Nucleus accumbens (tissue), 56 donors: ENCODE data around the gene ELP5.
"Not testable (repeated sequence)": the region's sequence is repeated elsewhere in the genome, so short reads cannot be mapped to it uniquely, and the experiment has no call there.

ENCODE experiments used
- DNase-seq, 56 donors: peaks; one replicate each; lab custom pipeline; 2025; lab: John Stamatoyannopoulos, UW

Gene ELP5

DNA sequence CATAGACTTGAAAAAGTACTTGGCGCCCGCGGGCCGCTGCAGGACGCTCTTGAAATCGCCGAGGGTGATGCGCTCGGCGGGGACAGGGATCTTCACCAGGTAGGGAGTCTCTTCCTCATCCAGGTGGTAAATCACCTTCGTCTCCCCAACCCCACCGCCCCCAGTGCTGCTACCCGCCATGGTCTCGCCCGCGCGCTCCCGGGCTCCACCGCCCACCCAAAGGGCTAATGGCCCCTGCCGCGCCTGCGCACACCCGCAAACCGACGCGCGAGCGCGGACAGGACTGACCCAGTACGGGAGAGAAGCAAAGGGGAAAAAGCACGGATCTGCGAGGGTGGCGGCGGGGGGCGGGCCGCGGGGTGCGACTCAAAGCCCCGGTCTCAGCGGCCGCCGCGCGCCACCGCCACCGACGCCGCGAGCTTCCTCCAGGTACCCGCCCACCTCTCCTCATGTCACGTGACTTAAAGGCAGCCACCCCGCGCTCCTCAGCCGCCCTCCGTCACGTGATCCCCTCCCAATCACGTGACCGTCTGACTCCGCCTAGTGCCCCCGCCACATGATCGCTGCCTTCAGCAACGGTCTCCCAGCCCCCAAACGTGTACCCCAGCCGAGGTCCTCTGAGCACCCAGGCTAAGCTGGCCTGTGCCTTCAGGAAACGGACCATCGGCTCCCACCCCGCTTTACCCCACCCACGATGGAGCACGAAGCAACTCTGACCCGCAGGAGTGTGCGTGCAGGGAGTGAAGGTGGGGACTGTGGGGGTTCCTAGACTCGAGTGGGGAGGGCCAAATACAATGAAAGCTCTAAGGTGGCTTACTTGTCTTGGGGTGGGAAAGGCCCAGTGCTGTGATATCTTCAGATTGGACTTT is 17.7 kb upstream of the ELP5 start, which contains the start of gene DVL2:
DVL2 (minus strand) TSS at position 435 of the 869 bp plus-strand sequence; CDS start at position 180, 255 bp downstream.
- DNase-seq, result peak; percentile 51 to 98 (median 93)

DNA sequence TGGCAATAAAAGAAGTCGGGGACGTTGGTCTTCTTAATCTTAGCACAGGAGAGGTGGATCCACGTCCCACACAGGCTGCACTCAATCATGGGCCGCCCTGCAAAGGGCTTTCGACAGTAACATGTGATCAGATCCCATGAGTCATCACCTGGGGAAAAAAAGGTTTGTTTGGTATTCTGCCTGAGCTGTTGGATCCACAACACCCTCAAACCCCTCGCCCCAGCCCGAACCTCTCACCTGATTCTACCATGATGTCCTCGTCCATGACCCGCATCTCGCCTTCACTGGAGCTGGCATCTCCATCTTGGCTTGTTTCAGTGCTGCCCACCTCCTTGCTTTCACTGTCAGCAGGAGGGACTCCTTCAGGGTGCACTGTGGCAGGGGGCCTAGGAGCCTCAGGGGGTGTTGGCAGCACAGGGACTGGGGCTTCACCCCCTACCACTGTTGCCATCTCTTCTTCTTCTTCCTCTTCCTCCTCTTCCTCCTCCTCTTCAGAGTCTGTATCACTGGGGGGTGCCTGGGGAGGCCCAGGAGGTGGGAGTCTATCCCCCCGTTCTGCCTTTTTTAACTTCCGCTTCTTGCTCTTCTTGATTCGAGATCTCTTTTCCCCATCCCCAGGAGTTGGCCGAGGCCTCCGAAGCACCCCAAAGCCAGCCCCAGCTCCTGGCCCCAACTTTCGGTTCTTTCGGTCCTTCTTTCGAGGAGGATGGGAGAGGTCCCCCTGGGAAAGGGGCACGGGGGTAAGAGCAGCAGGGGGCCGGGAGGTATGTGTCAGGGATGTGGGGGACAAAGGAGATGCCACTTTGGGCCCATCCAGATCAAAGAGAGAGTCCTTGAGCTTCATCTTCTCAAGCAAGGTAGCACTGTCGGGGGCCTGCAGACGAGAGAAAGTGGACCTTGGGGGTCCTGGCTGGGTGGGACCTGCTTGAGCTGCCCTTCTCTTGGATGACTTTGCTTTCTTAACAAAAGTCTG is 16.0 kb upstream of the ELP5 start:
- DNase-seq, result no peak

DNA sequence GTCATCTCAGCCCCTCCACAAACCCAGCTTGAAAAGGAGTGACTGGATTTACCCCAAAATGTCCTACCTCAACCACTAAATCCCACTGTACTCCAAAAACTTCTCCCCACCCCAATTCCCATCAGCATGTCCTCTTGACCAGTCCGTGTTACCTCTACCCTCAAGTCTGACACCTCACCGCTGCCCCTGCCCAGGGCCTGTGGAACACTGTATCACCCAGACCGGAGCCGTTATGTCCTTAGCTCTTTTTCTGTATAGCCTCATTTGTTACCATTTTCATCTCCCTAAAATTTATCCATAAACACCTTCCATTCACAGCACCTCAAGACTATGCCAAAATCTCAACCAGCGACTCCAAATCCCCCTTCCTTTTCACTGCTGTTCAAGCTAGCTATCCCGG is 15.2 kb upstream of the ELP5 start:
- no peak for DNase-seq

DNA sequence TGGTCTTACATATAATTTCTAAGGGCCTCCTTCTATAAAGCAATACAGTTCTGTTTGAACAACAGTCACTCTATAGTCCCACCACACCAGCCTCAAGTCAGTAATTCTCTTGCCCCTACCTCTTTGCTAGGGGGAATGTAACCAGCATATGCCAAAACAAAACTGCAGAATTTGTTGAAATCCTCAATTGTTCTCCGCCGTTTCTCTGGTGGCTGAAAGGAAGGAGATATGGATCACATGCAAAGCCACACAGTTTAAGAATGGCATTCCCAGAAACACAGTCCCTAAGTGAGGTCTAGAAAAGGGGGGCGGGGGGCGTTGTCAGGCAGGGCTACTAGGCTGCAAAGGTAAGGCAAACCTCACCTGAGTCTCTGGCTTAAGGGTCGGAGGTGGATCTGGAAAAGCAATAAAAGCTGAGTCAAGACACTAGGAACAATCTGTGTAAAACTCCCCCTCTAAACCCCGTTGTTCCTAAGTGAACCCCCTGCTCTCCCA is 14.7 kb upstream of the ELP5 start:
- no peak for DNase-seq

DNA sequence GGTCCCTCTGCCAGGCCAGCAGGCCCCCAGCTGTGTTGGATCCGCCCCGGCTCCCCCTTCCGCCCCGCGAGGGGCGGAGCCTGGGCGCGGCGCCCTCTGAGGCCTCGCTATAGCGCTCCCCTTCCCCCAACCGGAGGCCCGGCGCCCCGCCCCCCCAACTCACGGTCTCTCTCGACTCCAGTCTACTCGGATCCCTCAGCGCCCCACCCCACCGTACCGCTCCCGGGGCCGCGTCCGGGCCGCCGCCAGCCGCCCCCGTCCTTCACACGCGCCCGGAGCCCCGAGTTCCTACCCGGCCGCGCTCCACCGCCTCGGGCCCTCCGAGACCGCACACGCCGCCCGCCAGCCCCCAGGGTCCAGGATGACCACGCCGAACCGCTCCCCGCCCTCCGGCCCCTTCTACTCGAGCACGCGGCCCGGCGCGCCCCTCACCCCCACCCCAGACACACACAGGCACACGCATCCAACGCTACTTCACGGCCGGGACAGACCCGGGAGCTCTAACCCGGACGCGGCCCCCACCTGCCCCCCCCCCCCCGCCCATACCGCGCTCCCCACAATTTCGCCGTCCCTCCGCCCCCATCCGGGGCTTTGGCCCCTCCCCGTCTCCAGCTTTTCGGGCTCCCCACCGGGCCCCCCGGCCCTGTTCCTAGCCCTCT is 14.1 kb upstream of the ELP5 start:
- DNase-seq, result peak in 42 of 56 donors; percentile 28 to 79 (median 54)

DNA sequence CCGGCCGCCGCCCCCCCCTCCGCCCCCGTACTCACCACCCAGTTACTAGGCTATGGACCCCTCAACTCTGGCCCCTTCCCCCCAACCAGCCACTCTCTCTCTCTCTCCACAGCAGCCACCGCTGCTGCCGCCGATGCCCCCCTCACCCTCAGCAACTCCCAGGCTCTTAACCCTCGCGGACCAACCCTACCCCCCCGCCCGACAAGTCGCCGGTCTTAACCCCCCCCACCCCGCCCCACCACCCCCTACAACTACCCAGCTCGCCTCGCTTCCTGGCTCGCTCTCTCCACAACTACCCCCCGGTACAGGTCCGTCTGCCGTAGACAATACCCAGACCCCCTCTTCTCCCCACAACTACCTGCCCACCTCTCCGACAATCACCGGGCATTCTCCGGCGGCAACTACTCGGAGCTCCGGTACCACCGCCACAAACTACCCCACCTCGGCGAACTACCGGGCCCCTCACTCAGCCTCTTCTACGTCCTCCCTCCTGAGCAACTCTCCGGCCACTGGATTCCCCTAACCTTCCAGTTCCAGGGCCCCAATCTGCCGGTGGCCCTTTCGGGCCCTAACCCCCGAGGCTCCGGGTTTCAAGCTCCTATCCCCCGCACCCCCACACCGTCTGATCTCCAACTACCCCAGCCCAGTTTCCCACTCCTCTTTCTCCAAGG is 13.5 kb upstream of the ELP5 start:
- peak in 5 of 56 donors; percentile 31 to 59 (median 49) for DNase-seq

DNA sequence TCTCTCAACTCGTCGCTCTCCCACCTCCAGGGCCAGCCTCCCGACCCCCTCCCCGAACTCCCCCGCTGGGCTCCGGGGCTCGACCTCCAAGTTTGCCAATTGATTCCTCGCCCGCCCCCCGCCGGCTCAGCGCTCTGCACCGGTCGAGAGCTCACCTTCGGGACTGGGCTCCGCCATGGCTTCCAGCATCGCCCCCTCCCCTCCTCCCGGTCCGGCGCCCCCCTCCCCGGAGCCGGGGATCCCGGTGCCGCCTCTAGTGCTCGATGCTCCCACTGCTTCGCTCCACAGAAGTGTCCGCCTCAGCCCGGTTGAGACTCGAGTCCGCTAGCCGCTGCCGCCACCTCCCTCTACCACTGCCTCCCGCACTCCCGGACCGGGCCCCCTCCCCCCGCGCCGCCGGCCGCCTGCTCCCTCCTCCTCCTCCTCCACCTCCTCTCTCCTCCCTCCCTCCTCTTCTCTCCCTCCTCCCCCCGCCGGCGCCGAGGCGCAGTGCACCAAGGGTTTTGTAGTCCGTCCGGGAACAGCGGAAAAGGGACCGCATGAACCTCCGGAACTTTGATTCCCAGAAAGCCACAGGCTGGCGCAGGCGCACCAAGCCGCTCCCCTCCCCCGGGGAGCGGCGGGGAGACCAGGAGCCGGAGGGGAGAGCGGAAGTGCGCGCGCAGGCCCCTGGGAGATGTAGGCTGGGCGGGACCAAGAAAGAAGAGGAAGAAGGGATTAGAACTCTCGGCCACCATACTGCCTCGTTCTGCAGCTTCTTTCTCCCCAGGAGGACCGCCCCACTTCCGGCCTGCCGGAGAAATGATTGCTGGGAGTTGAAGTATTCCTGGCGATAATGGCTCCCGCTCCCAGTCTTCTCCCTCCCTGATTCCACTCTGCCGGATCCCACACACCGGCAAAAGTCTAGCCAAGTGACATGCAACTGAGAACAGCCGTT is 12.7 kb upstream of the ELP5 start, which contains the start of gene PHF23:
PHF23 (minus strand) TSS at position 367 of the 937 bp plus-strand sequence; CDS start at position 189, 178 bp downstream.
- peak; percentile 92 to 100 (median 99) for DNase-seq

DNA sequence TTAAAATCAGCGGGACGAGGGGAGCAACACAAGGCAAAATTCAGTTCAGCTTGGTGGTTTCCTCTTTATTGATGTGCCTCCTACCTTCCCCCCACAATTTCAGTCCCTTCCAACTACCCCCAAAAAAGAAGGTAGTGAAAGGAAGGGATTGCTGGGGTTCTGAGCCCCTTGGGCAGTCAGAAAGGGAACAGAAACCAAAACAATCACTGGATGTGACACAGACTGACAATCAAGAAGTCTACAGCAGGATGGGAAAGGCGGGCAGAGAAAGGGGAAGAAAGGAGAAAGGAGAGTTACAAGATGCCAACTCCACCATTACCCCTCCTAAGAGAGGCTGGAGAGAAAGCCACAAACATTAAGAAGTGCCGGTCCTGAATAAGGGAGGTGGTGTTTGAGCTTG is 11.6 kb upstream of the ELP5 start:
- DNase-seq, result peak in 2 of 56 donors; percentile 22 to 40

DNA sequence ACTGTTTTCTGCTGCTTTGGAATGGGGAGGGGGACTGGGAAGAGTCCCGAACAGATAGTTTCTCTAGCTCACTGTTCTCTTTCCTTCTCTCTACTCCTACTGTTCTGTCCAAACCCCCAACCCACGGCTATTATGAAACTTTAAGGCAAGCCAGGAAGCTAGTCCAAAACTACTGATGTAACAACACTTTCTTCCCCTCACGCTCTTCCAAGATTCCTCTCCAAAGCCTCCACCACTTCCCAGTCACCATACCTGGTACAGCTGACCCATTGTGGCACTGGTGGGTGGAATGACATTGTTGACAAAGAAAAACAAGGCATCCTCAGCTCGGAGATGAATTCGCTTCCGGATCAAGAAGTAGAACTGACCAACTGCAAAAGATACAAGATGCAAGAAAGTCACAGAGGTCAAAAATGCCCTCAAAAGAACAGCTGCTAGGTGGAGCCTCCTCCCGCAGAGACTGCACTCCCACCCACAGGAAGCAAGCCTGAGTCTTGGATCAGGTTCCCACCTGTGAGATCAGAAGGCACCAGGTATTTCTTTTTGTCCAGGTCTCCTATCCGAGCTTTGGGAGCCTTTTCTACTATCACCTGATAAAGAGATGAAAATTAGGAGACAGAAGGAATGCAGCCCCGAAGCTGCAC is 10.8 kb upstream of the ELP5 start:
- no peak for DNase-seq

DNA sequence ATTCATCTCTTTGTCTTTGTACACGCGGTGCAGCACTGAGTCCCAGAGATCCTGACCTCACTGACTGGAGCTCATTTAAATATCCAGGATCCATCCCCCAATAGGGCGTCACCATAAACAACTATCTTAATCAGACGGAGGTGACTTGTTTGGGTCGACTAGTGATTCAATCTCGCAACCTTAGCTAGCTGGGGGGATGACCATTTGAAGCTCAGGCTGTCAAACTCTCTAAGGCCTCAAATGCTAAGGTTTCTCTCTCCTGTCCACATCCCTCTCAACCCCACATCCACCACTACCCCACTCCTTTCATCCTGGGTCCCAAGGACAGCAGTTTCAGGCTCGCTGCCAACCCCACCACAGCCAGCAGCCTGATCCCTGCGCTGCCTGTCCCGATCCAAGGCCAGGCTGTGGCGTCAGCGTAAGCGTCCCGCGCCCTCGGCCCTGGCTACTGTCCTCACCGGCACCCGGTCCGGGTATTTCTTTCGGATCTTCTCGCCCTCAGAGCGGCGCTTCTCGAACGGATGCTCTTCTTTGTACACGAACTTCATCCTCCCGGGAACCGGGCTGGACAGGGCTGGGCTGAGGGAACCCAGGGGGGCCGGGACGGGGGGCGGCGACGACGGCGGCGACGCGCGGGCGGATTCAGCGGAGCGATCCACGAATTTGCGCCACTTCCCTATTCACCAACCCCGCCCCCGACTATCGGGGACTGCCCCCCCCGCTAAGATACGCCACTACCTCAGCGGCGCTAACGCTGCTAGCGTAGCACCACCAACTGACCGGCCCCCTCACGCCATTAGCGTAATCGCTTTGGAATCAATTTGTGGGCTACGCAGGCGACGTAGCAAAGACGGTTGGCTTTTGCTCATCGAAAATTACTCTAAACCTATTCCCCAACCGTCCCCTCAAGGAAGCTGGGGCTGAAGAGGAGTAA is 10.0 kb upstream of the ELP5 start, which contains the start of gene GABARAP:
GABARAP (minus strand) TSS at position 667 of the 934 bp plus-strand sequence; CDS start at position 548, 119 bp downstream.
- DNase-seq, result peak; percentile 35 to 96 (median 92)

DNA sequence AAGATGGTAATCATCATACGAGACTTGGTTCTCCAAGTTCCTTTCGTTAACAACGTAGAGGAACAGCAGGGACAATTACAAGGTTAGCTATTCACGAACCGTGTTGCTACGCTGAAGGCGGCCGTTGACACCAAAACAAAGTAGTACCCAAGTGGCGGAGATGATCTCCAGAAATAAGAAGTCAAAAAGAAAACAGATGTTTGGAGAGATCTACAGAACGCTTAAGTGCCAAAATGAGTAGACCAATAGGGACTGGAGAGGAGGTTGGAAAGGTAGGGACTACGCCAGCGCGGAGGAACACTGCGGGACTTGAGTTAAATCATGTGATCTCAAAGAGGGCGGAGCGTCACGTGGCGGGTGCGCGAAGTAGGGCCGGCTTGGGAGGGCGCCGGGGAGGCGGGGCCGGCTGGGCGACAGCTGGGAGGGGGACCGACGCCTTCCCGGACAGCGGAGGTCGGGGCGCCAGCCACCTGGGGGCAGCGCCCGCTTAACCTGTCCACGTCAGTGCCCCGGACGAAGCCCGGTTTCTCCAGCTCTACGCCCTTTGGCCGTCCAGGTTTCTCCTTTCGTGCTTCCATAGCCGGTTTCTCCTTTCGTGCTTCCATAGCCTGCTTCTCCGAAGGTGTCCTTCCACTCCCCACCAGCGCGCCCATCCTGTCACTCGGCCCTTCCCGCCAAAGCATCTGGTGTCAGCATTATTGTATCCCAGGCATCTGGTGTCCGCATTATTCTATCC is 9.1 kb upstream of the ELP5 start:
- peak in 55 of 56 donors; percentile 42 to 96 (median 90) for DNase-seq

DNA sequence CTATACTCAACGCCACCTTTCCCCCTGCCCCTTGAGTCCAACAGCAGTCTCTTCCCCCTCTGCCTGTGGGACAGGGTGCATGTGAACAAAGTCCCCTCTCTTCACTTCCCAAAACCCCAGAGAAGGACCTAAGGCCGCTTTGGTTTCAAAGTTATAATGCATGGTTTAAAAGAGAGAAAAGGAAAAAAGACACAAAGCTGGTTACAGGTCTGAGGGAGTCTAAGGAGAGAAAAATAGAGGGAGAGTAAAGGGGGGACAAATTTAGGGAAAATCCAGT is 8.6 kb upstream of the ELP5 start:
- no peak for DNase-seq

DNA sequence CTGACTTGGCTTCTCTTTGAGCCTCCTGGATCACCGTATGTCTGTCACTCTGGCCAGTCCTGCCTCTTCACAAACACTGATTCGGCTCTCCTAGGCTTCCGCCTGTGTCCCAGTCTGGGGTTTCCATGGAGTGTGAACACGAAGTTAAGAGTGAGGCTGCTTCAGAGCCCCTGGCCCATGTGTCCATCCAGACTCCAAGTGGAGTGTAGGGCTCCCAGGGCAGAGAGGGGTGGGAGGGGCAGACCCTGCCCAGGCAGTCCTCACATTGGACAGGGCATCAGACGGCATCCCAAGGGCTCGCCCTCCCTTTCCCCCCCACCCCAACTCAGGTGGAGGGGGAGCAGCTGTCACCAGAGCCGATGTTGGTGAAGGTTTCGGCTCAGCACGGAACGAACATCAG is 8.2 kb upstream of the ELP5 start:
- not testable (repeated sequence) for DNase-seq

DNA sequence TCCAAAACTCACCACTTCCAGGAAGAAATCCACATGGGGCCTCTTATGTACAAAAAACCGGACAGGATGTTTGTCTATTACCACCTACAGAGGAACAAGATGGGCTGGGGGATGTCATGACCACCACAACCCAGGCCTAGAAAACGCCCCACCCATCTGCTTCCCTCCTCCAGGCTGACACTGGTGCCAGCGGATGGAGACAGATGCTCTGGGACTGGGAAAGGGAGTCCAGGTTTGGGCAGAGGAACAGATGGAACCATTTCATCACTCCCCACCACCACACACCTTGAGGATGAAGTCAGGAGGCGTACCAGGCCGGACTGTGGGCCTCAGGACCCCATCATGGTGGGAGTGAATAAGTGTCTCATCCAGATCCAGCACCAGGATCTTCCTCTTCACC is 5.2 kb upstream of the ELP5 start:
- no peak for DNase-seq

DNA sequence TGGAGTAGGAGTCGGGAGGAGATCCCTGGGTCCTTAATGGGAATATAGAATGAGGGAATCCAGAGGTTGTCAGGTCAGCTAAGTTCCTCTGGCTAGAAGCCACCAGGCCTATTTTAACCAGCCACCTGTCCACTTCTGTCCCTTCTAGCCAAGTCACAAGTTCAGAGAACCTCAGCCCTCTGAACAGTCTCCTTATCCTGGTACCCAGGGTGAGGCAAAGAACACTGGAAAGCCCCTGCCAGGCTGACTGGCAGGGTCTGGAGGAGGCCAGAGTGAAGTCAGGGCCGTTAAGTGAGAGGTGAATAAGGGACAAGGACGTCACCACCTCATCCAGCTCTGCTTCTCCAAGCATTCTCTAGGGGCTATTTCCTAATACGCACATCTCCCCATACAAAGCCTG is 3.2 kb upstream of the ELP5 start:
- DNase-seq, result no peak

DNA sequence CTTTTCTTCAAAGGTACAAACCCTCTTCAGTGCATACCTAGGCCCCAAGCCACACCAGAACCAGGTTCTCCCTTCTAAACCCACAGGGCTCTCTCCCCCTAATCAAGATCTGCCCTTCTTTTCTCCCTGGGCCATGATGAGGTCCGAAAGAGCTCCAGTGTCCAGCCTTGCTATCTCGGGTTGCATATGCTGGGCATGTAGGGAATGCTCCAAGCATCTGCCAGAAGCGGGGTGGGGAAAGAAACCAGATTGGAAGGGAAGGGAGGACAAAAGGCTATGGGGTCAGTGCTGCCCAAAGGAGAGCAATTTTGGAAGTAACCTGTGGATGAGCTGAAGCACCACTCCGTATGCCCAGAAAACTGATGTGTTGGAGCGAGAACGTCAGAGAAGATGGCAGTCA is 2.8 kb upstream of the ELP5 start:
- no peak for DNase-seq
